ENCODE results near the gene POLR3B.
"Not testable (repeated sequence)": the region's sequence is repeated elsewhere in the genome, so short reads cannot be mapped to it uniquely, and the experiment has no call there.

POLR3B gene

DNA sequence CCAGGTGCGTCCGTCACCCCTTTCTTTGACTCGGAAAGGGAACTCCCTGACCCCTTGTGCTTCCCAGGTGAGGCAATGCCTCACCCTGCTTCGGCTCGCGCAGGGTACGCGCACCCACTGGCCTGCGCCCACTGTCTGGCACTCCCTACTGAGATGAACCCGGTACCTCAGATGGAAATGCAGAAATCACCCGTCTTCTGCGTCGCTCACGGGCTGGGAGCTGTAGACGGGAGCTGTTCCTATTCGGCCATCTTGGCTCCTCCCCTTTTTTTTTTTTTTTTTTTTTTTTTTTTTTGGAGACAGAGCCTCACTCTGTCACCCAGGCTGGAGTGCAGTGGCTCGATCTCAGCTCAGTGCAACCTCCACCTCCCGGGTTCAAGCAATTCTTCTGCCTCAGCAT lies 120.1 kb downstream of the POLR3B start:
- H3K27me3 ChIP-seq (replicated peaks in 2 of 5; ENCODE audit: control insufficient read depth in 4 of 5, insufficient read depth in 5 of 5, low read length in 4 of 5); H3K27ac ChIP-seq (ENCODE audit: insufficient read depth in 1 of 2, low read depth in 1 of 2, low read length in 2 of 2, poor library complexity in 1 of 2, severe bottlenecking in 2 of 2); DNase-seq; H3K4me1 ChIP-seq (ENCODE audit: control extremely low read depth in 1 of 4, control insufficient read depth in 4 of 4, insufficient read depth in 4 of 4, low read length in 3 of 4); POLR2A ChIA-PET; H3K9me3 ChIP-seq (ENCODE audit: control extremely low read depth in 1 of 5, control insufficient read depth in 4 of 5, insufficient read depth in 2 of 5, low read depth in 1 of 5, low read length in 4 of 5); H3K4me3 ChIP-seq (ENCODE audit: control insufficient read depth in 1 of 7, extremely low read depth in 1 of 7, insufficient read depth in 4 of 7, low read depth in 2 of 7, low read length in 6 of 7); H3K36me3 ChIP-seq (ENCODE audit: control insufficient read depth in 4 of 4, insufficient read depth in 4 of 4, low read length in 3 of 4): not testable (repeated sequence)
- WGBS (ENCODE audit: insufficient coverage) = 98% methylated on average over 7 of the region's 18 CpGs
- CTCF ChIA-PET = interaction anchor here (1.0 kb wide), 1 partner anchor 12 kb away, joined by 5 read pairs; no protein-coding TSS in a partner anchor

DNA sequence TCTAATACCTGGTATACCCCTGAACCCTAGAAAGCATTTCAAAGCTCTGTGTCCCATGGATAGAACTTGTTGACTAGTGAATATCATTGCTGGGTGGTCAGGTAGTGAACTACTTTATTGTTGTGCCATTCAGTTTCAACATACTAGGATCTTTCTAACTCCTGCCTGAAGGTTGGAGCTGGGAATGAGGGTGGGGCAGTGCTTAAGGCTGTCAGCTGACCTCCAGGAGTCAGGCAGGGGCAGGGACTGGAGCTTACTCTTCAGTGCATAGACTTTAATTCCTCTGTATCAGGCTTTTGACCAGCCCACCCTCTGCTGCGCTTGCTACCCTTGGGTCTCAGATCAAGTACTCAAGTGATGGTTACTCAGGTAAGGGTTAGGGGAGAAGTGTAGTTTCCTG lies 122.7 kb downstream of the POLR3B start:
- WGBS (ENCODE audit: insufficient coverage) = no CpG with 5 or more reads among the region's 1 CpG
- Histone ChIP-seq H3K9me3 (ENCODE audit: control extremely low read depth in 1 of 5, control insufficient read depth in 4 of 5, insufficient read depth in 2 of 5, low read depth in 1 of 5, low read length in 4 of 5) (peaks cover 0 to 4% (median 0%) of the 10 kb centered on the region in 5 experiments), H3K36me3 (ENCODE audit: control insufficient read depth in 4 of 4, insufficient read depth in 4 of 4, low read length in 3 of 4) (peaks cover 0 to 3% (median 3%) of the 10 kb centered on the region in 4 experiments), H3K4me3 (ENCODE audit: control insufficient read depth in 1 of 7, extremely low read depth in 1 of 7, insufficient read depth in 4 of 7, low read depth in 2 of 7, low read length in 6 of 7) (no peak overlapping the region), H3K27ac (ENCODE audit: insufficient read depth in 1 of 2, low read depth in 1 of 2, low read length in 2 of 2, poor library complexity in 1 of 2, severe bottlenecking in 2 of 2) (no peak overlapping the region), H3K27me3 (replicated peaks in 2 of 5; ENCODE audit: control insufficient read depth in 4 of 5, insufficient read depth in 5 of 5, low read length in 4 of 5) (no peaks in the 10 kb centered on the region), H3K4me1 (ENCODE audit: control extremely low read depth in 1 of 4, control insufficient read depth in 4 of 4, insufficient read depth in 4 of 4, low read length in 3 of 4) (no peaks in the 10 kb centered on the region)
- ChIA-PET CTCF (no interaction called here), POLR2A (no interaction called here)
- DNase-seq = no peak

DNA sequence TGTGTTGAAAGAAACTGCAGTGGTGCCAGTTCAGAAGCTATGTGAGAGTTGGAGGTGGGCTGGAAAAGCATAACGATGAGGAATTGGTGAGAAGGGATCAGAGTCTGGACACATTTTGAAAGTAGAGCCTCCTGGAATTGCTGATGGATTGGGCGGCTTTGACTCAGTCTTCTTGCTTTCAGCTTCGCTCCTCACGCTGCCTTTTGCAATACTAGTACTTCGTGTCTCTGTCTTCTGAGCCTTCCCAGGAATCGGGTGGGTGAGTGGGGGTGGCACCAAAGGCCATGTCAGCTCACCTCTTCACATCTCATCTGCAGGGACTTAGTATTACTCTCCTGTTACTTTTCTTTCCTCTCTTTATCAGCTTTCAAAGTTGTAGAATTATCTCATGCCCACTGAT lies 123.7 kb downstream of the POLR3B start:
- Histone ChIP-seq H3K27me3 (replicated peaks in 2 of 5; ENCODE audit: control insufficient read depth in 4 of 5, insufficient read depth in 5 of 5, low read length in 4 of 5) (no peaks in the 10 kb centered on the region), H3K9me3 (ENCODE audit: control extremely low read depth in 1 of 5, control insufficient read depth in 4 of 5, insufficient read depth in 2 of 5, low read depth in 1 of 5, low read length in 4 of 5) (peaks cover 0 to 4% (median 0%) of the 10 kb centered on the region in 5 experiments), H3K4me1 (ENCODE audit: control extremely low read depth in 1 of 4, control insufficient read depth in 4 of 4, insufficient read depth in 4 of 4, low read length in 3 of 4) (no peaks in the 10 kb centered on the region), H3K4me3 (ENCODE audit: control insufficient read depth in 1 of 7, extremely low read depth in 1 of 7, insufficient read depth in 4 of 7, low read depth in 2 of 7, low read length in 6 of 7) (no peak overlapping the region), H3K36me3 (ENCODE audit: control insufficient read depth in 4 of 4, insufficient read depth in 4 of 4, low read length in 3 of 4) (peaks cover 0 to 3% (median 3%) of the 10 kb centered on the region in 4 experiments), H3K27ac (ENCODE audit: insufficient read depth in 1 of 2, low read depth in 1 of 2, low read length in 2 of 2, poor library complexity in 1 of 2, severe bottlenecking in 2 of 2) (no peak overlapping the region)
- 100% methylated on average over 4 of the region's 6 CpGs for WGBS (ENCODE audit: insufficient coverage)
- ChIA-PET POLR2A (no interaction called here), CTCF (no interaction called here)
- no peak for DNase-seq

DNA sequence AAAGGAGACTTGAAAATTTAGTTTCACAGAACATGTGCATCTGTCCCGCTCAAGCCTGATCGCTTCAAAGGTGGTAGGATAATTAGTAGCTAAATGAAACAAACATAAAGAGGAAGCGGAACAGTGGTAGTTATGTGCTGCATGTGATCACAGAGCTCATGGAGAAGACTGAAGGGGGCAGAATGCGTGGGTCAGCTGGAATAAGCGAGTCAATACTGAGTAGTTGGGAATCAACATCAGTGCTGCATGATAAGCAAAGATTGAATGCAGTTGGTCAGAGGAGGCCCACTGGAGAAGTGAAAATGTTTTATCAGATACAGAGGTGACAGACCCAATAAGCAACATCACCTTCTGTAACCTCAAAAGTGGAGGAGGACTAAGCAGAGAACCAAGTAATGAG lies 130.1 kb downstream of the POLR3B start:
- H3K36me3 ChIP-seq (ENCODE audit: control insufficient read depth in 4 of 4, insufficient read depth in 4 of 4, low read length in 3 of 4) = peaks cover 0 to 2% (median 0%) of the 10 kb centered on the region in 4 experiments
- ChIA-PET CTCF (no interaction called here), POLR2A (no interaction called here)
- DNase-seq = no peak
- no peak overlapping the region for H3K4me3 ChIP-seq (ENCODE audit: control insufficient read depth in 1 of 7, extremely low read depth in 1 of 7, insufficient read depth in 4 of 7, low read depth in 2 of 7, low read length in 6 of 7)
- H3K27me3 ChIP-seq (replicated peaks in 2 of 5; ENCODE audit: control insufficient read depth in 4 of 5, insufficient read depth in 5 of 5, low read length in 4 of 5) = no peaks in the 10 kb centered on the region
- no peak overlapping the region for H3K27ac ChIP-seq (ENCODE audit: insufficient read depth in 1 of 2, low read depth in 1 of 2, low read length in 2 of 2, poor library complexity in 1 of 2, severe bottlenecking in 2 of 2)
- no peaks in the 10 kb centered on the region for H3K4me1 ChIP-seq (ENCODE audit: control extremely low read depth in 1 of 4, control insufficient read depth in 4 of 4, insufficient read depth in 4 of 4, low read length in 3 of 4)
- no peaks in the 10 kb centered on the region for H3K9me3 ChIP-seq (ENCODE audit: control extremely low read depth in 1 of 5, control insufficient read depth in 4 of 5, insufficient read depth in 2 of 5, low read depth in 1 of 5, low read length in 4 of 5)
- 100% methylated on average over 5 of the region's 5 CpGs for WGBS (ENCODE audit: insufficient coverage)

DNA sequence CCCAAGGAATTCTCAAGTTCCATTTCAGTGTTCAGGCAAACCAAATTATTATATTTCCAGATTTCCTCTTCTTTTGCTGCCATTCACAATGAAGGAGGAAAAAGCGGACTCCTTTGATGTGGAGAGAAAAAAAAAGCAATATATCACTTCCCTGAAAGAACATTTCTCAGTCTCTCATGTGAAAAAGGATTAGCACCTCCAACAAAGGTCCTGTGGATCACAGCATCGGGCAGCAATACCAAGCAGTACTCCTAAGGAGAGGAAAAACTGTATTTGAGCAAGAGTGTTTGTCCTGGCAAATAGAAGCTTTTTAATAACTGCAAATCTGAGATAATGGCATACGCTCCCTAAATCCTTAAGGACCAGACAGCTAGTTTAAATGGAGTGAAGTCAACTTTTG lies 131.3 kb downstream of the POLR3B start:
- no peak for DNase-seq
- 100% methylated on average over 1 of the region's 3 CpGs for WGBS (ENCODE audit: insufficient coverage)
- POLR2A ChIA-PET = no interaction called here
- CTCF ChIA-PET = interaction anchor here (1.8 kb wide), 1 partner anchor 11 kb away, joined by 5 read pairs; no protein-coding TSS in a partner anchor
- Histone ChIP-seq H3K4me3 (ENCODE audit: control insufficient read depth in 1 of 7, extremely low read depth in 1 of 7, insufficient read depth in 4 of 7, low read depth in 2 of 7, low read length in 6 of 7) (no peak overlapping the region), H3K9me3 (ENCODE audit: control extremely low read depth in 1 of 5, control insufficient read depth in 4 of 5, insufficient read depth in 2 of 5, low read depth in 1 of 5, low read length in 4 of 5) (no peaks in the 10 kb centered on the region), H3K27me3 (replicated peaks in 2 of 5; ENCODE audit: control insufficient read depth in 4 of 5, insufficient read depth in 5 of 5, low read length in 4 of 5) (no peaks in the 10 kb centered on the region), H3K36me3 (ENCODE audit: control insufficient read depth in 4 of 4, insufficient read depth in 4 of 4, low read length in 3 of 4) (peaks cover 0 to 2% (median 0%) of the 10 kb centered on the region in 4 experiments), H3K4me1 (ENCODE audit: control extremely low read depth in 1 of 4, control insufficient read depth in 4 of 4, insufficient read depth in 4 of 4, low read length in 3 of 4) (no peaks in the 10 kb centered on the region), H3K27ac (ENCODE audit: insufficient read depth in 1 of 2, low read depth in 1 of 2, low read length in 2 of 2, poor library complexity in 1 of 2, severe bottlenecking in 2 of 2) (no peak overlapping the region)

DNA sequence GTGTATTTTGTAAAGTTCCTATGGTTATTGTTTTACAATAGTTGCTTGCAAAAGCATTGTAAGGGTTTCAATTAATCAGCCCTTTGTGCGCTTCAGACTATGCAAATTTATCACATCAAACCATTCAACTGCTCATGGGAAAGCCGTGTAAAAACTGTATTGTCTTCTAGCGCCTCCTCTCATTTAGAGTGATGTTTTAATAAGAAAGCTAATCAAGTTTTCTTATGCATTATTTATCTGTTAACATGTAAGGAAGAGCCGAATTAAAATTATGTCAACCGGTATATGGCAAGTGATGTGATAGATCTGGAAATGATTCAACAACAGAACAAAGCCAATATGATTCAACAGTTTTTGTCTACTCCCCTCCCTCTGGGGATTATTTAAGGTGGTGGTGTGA lies 132.7 kb downstream of the POLR3B start:
- no peak overlapping the region for H3K4me3 ChIP-seq (ENCODE audit: control insufficient read depth in 1 of 7, extremely low read depth in 1 of 7, insufficient read depth in 4 of 7, low read depth in 2 of 7, low read length in 6 of 7)
- POLR2A ChIA-PET = no interaction called here
- H3K36me3 ChIP-seq (ENCODE audit: control insufficient read depth in 4 of 4, insufficient read depth in 4 of 4, low read length in 3 of 4) = peaks cover 0 to 2% (median 0%) of the 10 kb centered on the region in 4 experiments
- no CpG with 5 or more reads among the region's 5 CpGs for WGBS (ENCODE audit: insufficient coverage)
- H3K9me3 ChIP-seq (ENCODE audit: control extremely low read depth in 1 of 5, control insufficient read depth in 4 of 5, insufficient read depth in 2 of 5, low read depth in 1 of 5, low read length in 4 of 5) = no peaks in the 10 kb centered on the region
- no peaks in the 10 kb centered on the region for H3K27me3 ChIP-seq (replicated peaks in 2 of 5; ENCODE audit: control insufficient read depth in 4 of 5, insufficient read depth in 5 of 5, low read length in 4 of 5)
- no peak for DNase-seq
- H3K27ac ChIP-seq (ENCODE audit: insufficient read depth in 1 of 2, low read depth in 1 of 2, low read length in 2 of 2, poor library complexity in 1 of 2, severe bottlenecking in 2 of 2) = no peak overlapping the region
- no peaks in the 10 kb centered on the region for H3K4me1 ChIP-seq (ENCODE audit: control extremely low read depth in 1 of 4, control insufficient read depth in 4 of 4, insufficient read depth in 4 of 4, low read length in 3 of 4)
- CTCF ChIA-PET = interaction anchor here (1.8 kb wide), 1 partner anchor 12 kb away, joined by 5 read pairs; no protein-coding TSS in a partner anchor

DNA sequence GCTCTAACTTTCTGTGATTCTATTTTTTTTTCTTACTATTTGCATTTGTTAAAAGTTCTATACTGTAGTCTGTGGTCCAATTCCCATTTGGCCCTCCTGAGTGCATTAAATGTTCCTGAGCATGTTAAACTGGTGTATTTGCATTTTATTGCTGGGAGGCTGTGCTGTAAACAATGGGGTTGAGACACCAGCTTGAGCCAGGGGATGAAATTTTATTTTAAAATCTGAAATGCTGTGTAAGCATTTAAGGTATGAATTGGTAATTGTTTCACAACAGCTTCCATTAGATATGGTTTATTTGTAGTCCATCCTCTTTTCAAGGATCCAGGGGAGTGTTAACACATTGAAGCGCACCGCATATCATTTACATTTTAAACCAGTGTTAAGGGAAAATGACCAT lies 135.3 kb downstream of the POLR3B start:
- POLR2A ChIA-PET = no interaction called here
- Histone ChIP-seq H3K27me3 (replicated peaks in 2 of 5; ENCODE audit: control insufficient read depth in 4 of 5, insufficient read depth in 5 of 5, low read length in 4 of 5) (no peaks in the 10 kb centered on the region), H3K27ac (ENCODE audit: insufficient read depth in 1 of 2, low read depth in 1 of 2, low read length in 2 of 2, poor library complexity in 1 of 2, severe bottlenecking in 2 of 2) (no peak overlapping the region), H3K4me1 (ENCODE audit: control extremely low read depth in 1 of 4, control insufficient read depth in 4 of 4, insufficient read depth in 4 of 4, low read length in 3 of 4) (peaks cover 0 to 3% (median 1%) of the 10 kb centered on the region in 4 experiments), H3K4me3 (ENCODE audit: control insufficient read depth in 1 of 7, extremely low read depth in 1 of 7, insufficient read depth in 4 of 7, low read depth in 2 of 7, low read length in 6 of 7) (no peak overlapping the region), H3K36me3 (ENCODE audit: control insufficient read depth in 4 of 4, insufficient read depth in 4 of 4, low read length in 3 of 4) (peaks cover 0 to 2% (median 0%) of the 10 kb centered on the region in 4 experiments), H3K9me3 (ENCODE audit: control extremely low read depth in 1 of 5, control insufficient read depth in 4 of 5, insufficient read depth in 2 of 5, low read depth in 1 of 5, low read length in 4 of 5) (no peaks in the 10 kb centered on the region)
- DNase-seq = no peak
- 100% methylated on average over 2 of the region's 2 CpGs for WGBS (ENCODE audit: insufficient coverage)
- CTCF ChIA-PET = no interaction called here
